Activated CD8-positive, alpha-beta memory T cell treated with anti-CD3 and anti-CD28 coated beads, Interleukin-2, amount 50 U/mL, for 4 hours (primary cell): ENCODE data around the gene ETV5.
"Not testable (repeated sequence)": the region's sequence is repeated elsewhere in the genome, so short reads cannot be mapped to it uniquely, and the experiment has no call there.

Experiments
- DNase-seq: peaks from one replicate; pipeline ENCODE4 v3.0.0-alpha.2; 2020

Gene ETV5

GRCh38 chr3:186059192-186059591 lies 49.7 kb downstream of the ETV5 start:
- DNase-seq: no peak

DNA sequence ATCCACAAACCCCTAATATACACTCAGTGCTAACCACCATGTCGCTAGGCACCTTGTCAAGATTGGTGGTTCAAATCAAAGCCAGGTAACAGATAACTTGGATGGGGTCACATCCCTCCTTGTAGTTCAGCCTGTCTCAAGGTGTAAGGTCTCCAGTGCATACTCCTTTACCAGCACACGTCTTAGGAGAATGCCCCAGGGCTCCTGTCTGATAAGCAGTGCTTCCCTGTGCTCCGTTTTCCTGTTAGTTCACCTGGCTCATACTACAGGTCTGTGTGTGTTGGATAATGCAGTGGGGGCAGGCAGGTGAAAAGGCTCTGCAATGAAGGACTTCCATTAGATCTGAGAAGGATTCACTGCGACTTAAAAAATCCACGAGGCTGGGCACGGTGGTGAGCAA lies 50.7 kb downstream of the ETV5 start:
- DNase-seq: no peak

DNA sequence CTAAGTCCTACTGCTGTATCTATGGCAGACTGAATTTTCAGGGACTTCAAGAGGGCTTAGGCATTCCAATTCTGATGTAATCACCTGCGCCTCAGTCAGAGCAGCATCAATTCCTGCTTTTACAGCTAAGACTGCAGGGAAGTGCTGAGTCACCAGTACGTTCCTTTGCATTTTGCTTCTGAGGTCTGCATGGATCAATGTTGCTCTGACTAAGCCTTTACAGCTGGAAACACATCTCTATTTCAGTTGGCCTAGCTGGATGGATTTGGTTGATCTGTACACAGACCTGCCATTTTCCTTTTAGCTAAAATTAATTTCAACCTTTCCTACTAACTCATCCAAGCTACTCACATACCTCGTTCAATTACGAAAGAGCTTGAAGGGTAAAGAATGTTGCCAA lies 51.3 kb downstream of the ETV5 start:
- DNase-seq: no peak

DNA sequence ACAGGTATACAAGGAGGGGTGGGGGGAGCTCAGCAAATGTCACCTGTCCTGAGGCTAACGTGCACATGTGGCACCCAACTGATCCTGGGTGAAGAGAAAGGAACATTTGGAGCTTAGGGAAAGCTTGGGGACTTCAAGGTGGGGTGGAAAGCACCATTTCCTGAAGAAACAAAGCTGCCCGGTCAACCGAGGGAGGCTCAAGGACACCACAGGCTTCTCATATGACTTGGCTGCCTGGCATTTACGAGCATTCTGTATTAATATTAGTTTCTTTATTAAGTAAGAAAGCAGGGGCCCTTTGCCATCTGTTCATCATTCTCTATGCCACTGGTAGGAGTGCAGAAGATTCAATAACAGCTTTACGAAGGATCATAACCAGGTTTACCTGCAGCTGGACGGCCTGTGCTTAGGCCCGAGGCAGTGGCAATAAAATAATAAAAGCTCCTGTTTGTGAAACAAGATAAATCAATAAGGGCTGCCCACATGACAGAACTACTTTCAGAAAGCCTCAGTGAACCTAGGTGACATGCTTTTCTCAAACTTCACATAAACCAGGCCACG lies 54.0 kb downstream of the ETV5 start:
- DNase-seq: no peak

DNA sequence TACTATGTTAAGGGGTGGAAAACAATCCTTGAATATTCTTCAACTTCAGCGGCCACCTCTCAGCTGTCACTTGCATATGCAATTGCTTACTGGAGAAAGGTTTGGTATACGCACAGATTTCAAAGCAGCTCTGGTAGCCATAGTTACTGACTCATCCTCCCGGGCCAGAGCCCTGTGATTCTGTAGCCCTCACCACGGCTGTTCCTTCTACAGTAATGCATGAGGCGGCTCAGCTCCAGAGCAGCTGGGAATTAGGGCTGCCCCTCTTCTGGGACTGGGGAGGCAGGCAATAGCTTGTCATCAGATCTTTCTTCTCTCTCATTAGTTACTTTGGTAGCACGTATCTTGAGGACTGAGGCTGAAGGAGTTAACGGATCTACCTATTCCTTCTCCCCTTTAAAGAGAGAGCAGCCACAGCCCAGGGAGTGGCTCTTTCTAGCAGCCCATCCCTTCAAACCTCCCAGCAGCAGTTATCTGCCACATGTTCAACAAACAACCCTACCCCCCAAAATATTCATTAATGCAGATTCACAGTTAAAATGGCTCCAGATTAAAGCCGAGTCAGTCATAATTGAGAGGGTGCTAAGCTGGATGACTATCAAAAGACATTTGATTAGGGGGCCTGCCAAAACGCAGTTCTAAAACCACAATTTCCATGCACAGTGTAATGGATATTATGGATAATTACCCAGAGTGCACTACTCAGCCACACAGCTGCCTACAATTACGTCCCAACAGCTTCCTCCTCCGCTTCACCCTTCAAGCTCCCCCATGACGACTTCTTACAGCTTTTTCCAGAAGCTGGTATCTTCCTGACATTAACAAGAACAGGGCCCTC lies 54.7 kb downstream of the ETV5 start:
- DNase-seq: no peak

GRCh38 chr3:186052096-186052840 lies 56.6 kb downstream of the ETV5 start:
- no peak for DNase-seq

DNA sequence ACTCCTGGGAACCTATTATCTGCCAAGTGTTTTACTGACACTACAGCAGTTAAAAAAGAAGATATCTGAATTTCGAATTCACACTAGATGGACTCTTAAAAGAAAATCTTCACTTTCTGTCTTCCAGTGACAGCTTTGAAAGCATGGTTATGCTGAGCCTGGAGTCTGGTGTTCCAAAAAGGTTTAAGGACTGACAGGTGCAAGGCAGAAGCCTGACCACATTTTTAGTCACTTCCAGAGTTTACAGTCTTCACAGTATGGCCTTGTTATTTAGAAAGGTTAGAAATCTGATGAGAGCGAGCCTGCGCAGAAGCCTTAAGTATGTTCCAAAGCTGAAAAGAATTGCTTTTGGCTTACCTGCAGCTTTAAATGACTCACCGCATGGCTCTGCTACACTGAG lies 59.9 kb downstream of the ETV5 start:
- no peak for DNase-seq

DNA sequence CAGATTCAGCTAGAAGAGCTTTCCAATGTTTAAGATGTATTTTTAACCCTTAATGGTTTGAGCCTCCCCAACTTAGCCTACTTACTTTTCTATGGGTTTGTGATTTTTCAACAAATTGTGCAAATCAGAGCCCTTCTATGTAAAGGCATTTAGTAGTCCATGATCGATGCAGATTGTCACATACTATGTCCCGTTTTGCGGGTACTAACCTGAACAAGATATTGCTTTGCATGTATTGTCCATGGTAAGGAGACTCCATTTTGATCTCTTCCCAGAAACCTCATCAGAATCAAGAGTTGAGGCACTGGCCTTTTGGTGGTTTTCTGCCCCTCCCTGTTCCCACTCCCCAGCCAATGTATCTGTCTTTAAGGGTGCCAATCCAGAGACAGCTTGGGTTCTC lies 60.8 kb downstream of the ETV5 start:
- DNase-seq: no peak

- no peak for DNase-seq
Measured at GRCh38 chr3:186046838-186047237, 62.1 kb downstream of the ETV5 start.

GRCh38 chr3:186044968-186045367 lies 63.9 kb downstream of the ETV5 start:
- no peak for DNase-seq

- DNase-seq: no peak
Measured at GRCh38 chr3:186044427-186044826, 64.5 kb downstream of the ETV5 start.

- DNase-seq: no peak
Measured at GRCh38 chr3:186042521-186043202, 66.2 kb downstream of the ETV5 start.

DNA sequence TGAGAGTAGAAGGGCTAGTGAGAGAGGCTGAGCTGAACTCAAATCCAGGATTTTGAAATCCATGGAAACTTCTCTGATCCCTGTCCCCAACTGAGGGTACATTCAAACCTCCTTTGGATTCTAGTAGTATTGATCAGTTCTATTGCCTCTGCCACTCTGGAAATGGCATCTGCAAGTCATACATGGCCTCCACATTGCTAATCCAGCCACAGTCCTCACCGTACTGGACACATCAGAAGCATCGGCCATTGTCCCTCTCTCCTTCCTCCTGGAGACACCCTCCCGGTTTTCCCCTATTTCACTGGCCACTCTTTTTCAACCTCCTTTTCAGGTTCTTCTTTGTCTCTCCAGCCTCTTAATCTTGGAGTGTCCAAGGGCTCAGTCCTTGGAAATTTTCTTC lies 66.9 kb downstream of the ETV5 start:
- no peak for DNase-seq

DNA sequence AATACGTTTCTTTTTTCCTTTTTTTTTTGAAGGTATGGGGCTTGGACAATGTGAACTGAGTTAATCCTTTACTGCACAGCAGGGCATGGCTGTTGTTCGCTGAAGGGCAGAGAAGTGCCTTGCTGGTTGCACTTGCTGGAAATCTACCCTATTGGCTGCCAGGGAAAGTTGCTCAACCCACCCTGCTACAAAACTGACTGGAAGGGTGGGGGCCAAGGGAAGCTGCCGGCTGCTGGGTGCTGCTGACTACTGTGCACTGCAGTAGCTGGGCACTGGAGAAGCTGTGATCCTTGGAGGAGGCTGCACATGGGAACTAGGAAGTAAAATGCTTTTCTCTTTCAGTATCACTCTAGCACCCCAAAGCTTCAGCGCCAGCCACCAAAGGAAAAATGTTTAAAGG lies 70.5 kb downstream of the ETV5 start:
- no peak for DNase-seq

- no peak for DNase-seq
Measured at GRCh38 chr3:186035277-186035676, 73.6 kb downstream of the ETV5 start.

- no peak for DNase-seq
Measured at GRCh38 chr3:186032321-186032720, 76.6 kb downstream of the ETV5 start.

- DNase-seq: not testable (repeated sequence)
Measured at GRCh38 chr3:186025993-186026392, 82.9 kb downstream of the ETV5 start.

- DNase-seq: no peak
Measured at GRCh38 chr3:186025161-186025560, 83.7 kb downstream of the ETV5 start.

DNA sequence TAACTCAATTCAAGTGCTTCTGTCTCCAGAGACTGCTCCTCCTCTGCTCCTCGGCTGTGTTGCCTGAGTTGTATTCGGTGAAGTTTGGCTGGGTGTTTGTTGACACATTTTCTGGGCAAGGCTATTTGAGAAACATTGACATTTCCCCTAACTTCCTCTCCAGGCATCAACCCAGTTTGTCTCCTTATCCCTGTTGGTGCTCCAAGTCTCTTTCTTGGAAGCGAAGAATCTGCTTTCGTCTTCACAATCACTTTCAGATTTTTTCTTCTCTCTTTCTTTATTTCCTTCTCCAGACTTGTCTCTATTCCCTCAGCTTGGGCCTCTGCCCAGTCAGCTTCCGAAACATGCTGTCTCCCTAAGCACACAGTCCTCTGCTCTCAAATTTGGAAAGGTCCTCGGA lies 84.7 kb downstream of the ETV5 start:
- no peak for DNase-seq

DNA sequence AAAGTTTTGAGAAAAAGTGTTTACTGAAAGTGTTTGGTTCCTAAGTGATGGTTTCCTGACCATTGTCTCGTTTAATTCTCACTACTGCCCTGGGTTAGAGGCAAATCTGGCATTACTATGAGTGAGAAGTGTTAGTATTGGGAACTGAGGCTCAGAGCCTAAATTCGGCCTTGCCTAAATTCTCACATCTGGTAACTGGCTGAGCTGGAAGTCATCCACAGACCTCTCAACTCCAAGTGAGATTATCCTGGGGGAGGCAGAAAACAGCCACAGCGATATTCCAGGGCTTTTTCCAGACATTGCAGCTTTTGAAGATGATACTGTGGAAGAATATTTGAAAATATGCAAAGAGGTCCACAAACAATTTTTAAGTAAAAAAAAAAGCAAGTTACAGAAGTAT lies 86.0 kb downstream of the ETV5 start:
- DNase-seq: no peak

GRCh38 chr3:186021673-186022362 lies 87.1 kb downstream of the ETV5 start:
- no peak for DNase-seq

DNA sequence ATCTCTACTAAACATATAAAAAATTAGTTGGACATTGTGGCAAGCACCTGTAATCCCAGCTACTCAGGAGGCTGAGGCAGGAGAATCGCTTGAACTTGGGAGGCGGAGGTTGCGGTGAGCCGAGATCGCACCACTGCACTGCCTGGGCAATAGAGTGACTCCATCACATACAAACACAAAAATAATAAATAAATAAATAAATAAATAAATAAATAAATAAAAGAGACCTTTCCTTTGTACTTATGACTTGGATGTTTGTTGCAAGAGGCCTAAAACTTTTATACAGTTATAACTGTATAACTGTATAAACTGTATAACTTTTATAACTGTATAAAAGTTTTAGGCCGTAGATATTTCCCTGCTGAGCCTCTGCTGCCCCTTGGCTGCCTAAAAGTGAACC lies 87.6 kb downstream of the ETV5 start:
- DNase-seq: not testable (repeated sequence)

GRCh38 chr3:186019288-186019687 lies 89.6 kb downstream of the ETV5 start:
- not testable (repeated sequence) for DNase-seq
